ENCODE results near the gene ARHGEF33. TPM values are rescaled to one million over a fixed set of nuclear protein-coding genes. Genes with fewer than 3 reads are reported as not detected.

The ARHGEF33 gene
- total and polyA plus RNA-seq, 3 experiments from 2014 or later = 0.22 to 0.39 TPM; not detected in 1

DNA sequence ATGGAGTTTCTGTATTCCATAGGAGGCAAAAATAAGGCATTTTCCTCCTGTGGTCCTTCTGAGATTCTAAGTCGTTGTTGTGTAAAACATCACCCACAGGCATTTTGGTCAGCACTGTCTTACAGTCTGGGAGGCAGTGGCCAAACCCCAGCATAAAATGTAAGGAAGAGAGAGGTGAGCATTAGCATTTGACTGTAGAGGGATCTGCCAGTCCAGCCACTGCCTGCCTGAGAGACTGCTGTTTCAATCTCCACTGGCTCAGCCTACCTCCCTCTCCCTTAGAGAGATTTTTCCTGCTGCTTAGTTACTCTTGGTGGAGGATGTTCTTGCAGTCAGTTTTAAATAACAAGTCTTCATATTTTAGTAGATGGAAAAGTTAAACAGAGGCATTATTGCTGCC is 77.0 kb downstream of the ARHGEF33 start:
- Mint-ChIP-seq H3K4me3 (no peak overlapping the region), H3K9me3 (no peaks in the 10 kb centered on the region), H3K4me1 (no peaks in the 10 kb centered on the region), H3K27me3 (peaks cover 10% of the 10 kb centered on the region in 2 donors), H3K27ac (no peak overlapping the region), H3K36me3 (peaks cover 0 to 2% (median 0%) of the 10 kb centered on the region in 3 donors)
- H3K27me3 ChIP-seq (ENCODE audit: insufficient read depth, low read length, poor library complexity, severe bottlenecking) = peaks cover 4% of the 10 kb centered on the region
- POLR2A ChIA-PET = no interaction called here
- H3K4me1 ChIP-seq (ENCODE audit: insufficient read depth, low read length) = no peaks in the 10 kb centered on the region
- H3K27ac ChIP-seq (ENCODE audit: low read depth, low read length) = no peak overlapping the region
- H3K36me3 ChIP-seq (ENCODE audit: insufficient read depth, low read length) = no peaks in the 10 kb centered on the region
- DNase-seq = no peak
- CTCF ChIA-PET = no interaction called here
- no peaks in the 10 kb centered on the region for H3K9me3 ChIP-seq (ENCODE audit: low read length)
- no peak overlapping the region for H3K4me3 ChIP-seq (ENCODE audit: low read length)

GRCh38 chr2:38968021-38968420 is 78.3 kb downstream of the ARHGEF33 start:
- Mint-ChIP-seq H3K4me3 (no peak overlapping the region), H3K27me3 (peaks cover 4 to 10% of the 10 kb centered on the region in 2 donors), H3K9me3 (no peaks in the 10 kb centered on the region), H3K27ac (no peak overlapping the region), H3K36me3 (peaks cover 0 to 2% (median 0%) of the 10 kb centered on the region in 3 donors), H3K4me1 (no peaks in the 10 kb centered on the region)
- Histone ChIP-seq H3K4me1 (ENCODE audit: insufficient read depth, low read length) (no peaks in the 10 kb centered on the region), H3K4me3 (ENCODE audit: low read length) (no peak overlapping the region), H3K36me3 (ENCODE audit: insufficient read depth, low read length) (no peaks in the 10 kb centered on the region), H3K27ac (ENCODE audit: low read depth, low read length) (no peak overlapping the region), H3K27me3 (ENCODE audit: insufficient read depth, low read length, poor library complexity, severe bottlenecking) (no peaks in the 10 kb centered on the region), H3K9me3 (ENCODE audit: low read length) (no peaks in the 10 kb centered on the region)
- no peak for DNase-seq
- ChIA-PET POLR2A (no interaction called here), CTCF (no interaction called here)

GRCh38 chr2:38971377-38971776 is 81.7 kb downstream of the ARHGEF33 start:
- POLR2A ChIA-PET = no interaction called here
- H3K4me3 Mint-ChIP-seq = no peak overlapping the region

GRCh38 chr2:38973266-38973665 is 83.6 kb downstream of the ARHGEF33 start:
- H3K27me3 Mint-ChIP-seq = peaks cover 0 to 1% of the 10 kb centered on the region in 2 donors

More at GRCh38 chr2:38971377-38971776, 81.7 kb downstream of the ARHGEF33 start:
- H3K27me3 Mint-ChIP-seq = peaks cover under 1 to 6% of the 10 kb centered on the region in 2 donors
- CTCF ChIA-PET = interaction anchor here (0.9 kb wide), 1 partner anchor 258 kb away, joined by 3 read pairs; no protein-coding TSS in a partner anchor
- no peaks in the 10 kb centered on the region for H3K4me1 Mint-ChIP-seq
- no peak overlapping the region for H3K4me3 ChIP-seq (ENCODE audit: low read length)
- no peak for DNase-seq
- no peaks in the 10 kb centered on the region for H3K36me3 ChIP-seq (ENCODE audit: insufficient read depth, low read length)
- no peaks in the 10 kb centered on the region for H3K4me1 ChIP-seq (ENCODE audit: insufficient read depth, low read length)
- peak overlapping the region in 1 of 8 donors; percentile 6 for H3K27ac Mint-ChIP-seq
- H3K27ac ChIP-seq (ENCODE audit: low read depth, low read length) = no peak overlapping the region
- no peaks in the 10 kb centered on the region for H3K27me3 ChIP-seq (ENCODE audit: insufficient read depth, low read length, poor library complexity, severe bottlenecking)
- no peaks in the 10 kb centered on the region for H3K36me3 Mint-ChIP-seq
- H3K9me3 Mint-ChIP-seq = no peaks in the 10 kb centered on the region
- no peaks in the 10 kb centered on the region for H3K9me3 ChIP-seq (ENCODE audit: low read length)

DNA sequence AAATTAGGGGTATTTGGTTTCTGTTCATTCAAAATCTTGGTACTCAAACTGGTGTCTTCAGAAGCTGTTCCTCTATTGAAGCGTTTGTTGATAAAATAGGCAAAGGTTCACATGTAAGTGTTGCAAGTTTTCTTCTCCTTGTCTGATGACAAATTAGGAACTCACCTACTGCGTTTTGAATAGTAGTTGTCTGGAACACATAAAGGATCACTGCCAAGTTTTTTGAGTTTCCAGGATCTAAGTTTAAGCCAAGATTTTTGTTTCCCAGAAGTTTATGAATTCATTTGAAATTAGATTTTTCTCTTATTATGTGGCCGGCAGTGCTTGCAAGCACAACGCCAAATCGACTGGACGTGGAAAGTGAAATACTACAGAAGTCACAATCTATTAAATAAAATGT is 85.4 kb downstream of the ARHGEF33 start:
- no peak overlapping the region for H3K27ac ChIP-seq (ENCODE audit: low read depth, low read length)
- no peak for DNase-seq
- CTCF ChIA-PET = no interaction called here
- Mint-ChIP-seq H3K27me3 (no peaks in the 10 kb centered on the region), H3K36me3 (peaks cover 0 to 4% (median 0%) of the 10 kb centered on the region in 3 donors), H3K4me3 (no peak overlapping the region), H3K27ac (no peak overlapping the region), H3K4me1 (no peaks in the 10 kb centered on the region), H3K9me3 (no peaks in the 10 kb centered on the region)
- no peaks in the 10 kb centered on the region for H3K27me3 ChIP-seq (ENCODE audit: insufficient read depth, low read length, poor library complexity, severe bottlenecking)
- no peaks in the 10 kb centered on the region for H3K4me1 ChIP-seq (ENCODE audit: insufficient read depth, low read length)
- POLR2A ChIA-PET = no interaction called here
- no peak overlapping the region for H3K4me3 ChIP-seq (ENCODE audit: low read length)
- H3K36me3 ChIP-seq (ENCODE audit: insufficient read depth, low read length) = no peaks in the 10 kb centered on the region
- H3K9me3 ChIP-seq (ENCODE audit: low read length) = no peaks in the 10 kb centered on the region

More at GRCh38 chr2:38973266-38973665, 83.6 kb downstream of the ARHGEF33 start:
- POLR2A ChIA-PET = no interaction called here
- no peak overlapping the region for H3K27ac ChIP-seq (ENCODE audit: low read depth, low read length)
- H3K36me3 ChIP-seq (ENCODE audit: insufficient read depth, low read length) = no peaks in the 10 kb centered on the region
- H3K4me1 Mint-ChIP-seq = no peaks in the 10 kb centered on the region
- no peak overlapping the region for H3K27ac Mint-ChIP-seq
- CTCF ChIA-PET = no interaction called here
- H3K4me3 ChIP-seq (ENCODE audit: low read length) = no peak overlapping the region
- no peaks in the 10 kb centered on the region for H3K9me3 ChIP-seq (ENCODE audit: low read length)
- no peaks in the 10 kb centered on the region for H3K9me3 Mint-ChIP-seq
- H3K36me3 Mint-ChIP-seq = no peaks in the 10 kb centered on the region
- no peaks in the 10 kb centered on the region for H3K27me3 ChIP-seq (ENCODE audit: insufficient read depth, low read length, poor library complexity, severe bottlenecking)
- DNase-seq = no peak
- H3K4me3 Mint-ChIP-seq = no peak overlapping the region
- H3K4me1 ChIP-seq (ENCODE audit: insufficient read depth, low read length) = no peaks in the 10 kb centered on the region

- H3K27me3 ChIP-seq (ENCODE audit: insufficient read depth, low read length, poor library complexity, severe bottlenecking) = no peaks in the 10 kb centered on the region
- H3K36me3 ChIP-seq (ENCODE audit: insufficient read depth, low read length) = no peaks in the 10 kb centered on the region
- H3K36me3 Mint-ChIP-seq = peaks cover 0 to 4% (median 2%) of the 10 kb centered on the region in 3 donors
- H3K9me3 Mint-ChIP-seq = no peaks in the 10 kb centered on the region
- POLR2A ChIA-PET = no interaction called here
- H3K9me3 ChIP-seq (ENCODE audit: low read length) = no peaks in the 10 kb centered on the region
- H3K27me3 Mint-ChIP-seq = no peaks in the 10 kb centered on the region
- CTCF ChIA-PET = no interaction called here
- H3K4me1 Mint-ChIP-seq = no peaks in the 10 kb centered on the region
- H3K4me3 ChIP-seq (ENCODE audit: low read length) = no peak overlapping the region
- H3K4me1 ChIP-seq (ENCODE audit: insufficient read depth, low read length) = no peaks in the 10 kb centered on the region
- H3K27ac Mint-ChIP-seq = no peak overlapping the region
- no peak overlapping the region for H3K27ac ChIP-seq (ENCODE audit: low read depth, low read length)
- DNase-seq = no peak
- H3K4me3 Mint-ChIP-seq = no peak overlapping the region
These were observed 87.4 kb downstream of the ARHGEF33 start for GRCh38 chr2:38977047-38977446.

DNA sequence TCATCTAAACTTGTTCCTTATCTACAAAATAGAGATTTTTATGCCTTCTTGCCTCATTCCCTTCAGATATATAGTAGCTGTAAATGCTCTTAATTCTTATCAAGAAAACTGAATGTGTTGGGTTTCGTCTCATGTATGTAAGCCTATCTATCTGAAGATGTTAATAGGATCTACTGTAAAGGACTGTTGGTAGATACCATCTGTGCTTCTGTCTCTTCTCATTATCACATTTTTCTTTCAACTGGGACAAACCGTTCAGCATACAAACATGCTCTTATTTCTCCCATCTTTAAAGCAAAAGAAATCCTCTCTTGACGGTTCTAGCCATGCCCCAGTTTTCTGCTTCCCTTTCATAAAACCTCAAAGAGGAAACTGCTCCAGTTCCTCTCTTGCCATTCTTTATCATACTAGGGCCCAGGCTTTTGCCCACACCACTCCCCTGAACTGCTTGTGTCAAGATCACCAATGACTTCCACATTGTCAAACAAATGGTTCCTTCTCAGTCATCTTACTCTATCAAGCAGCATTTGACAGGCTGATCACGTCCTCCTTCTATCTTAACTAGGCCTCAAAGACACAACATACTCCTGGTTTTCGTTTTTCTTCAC is 88.7 kb downstream of the ARHGEF33 start:
- peaks cover 0 to 11% (median 4%) of the 10 kb centered on the region in 3 donors for H3K36me3 Mint-ChIP-seq
- ChIA-PET CTCF (no interaction called here), POLR2A (no interaction called here)
- Histone ChIP-seq H3K9me3 (ENCODE audit: low read length) (no peaks in the 10 kb centered on the region), H3K36me3 (ENCODE audit: insufficient read depth, low read length) (no peaks in the 10 kb centered on the region), H3K4me1 (ENCODE audit: insufficient read depth, low read length) (no peaks in the 10 kb centered on the region), H3K27ac (ENCODE audit: low read depth, low read length) (no peak overlapping the region), H3K4me3 (ENCODE audit: low read length) (no peak overlapping the region), H3K27me3 (ENCODE audit: insufficient read depth, low read length, poor library complexity, severe bottlenecking) (no peaks in the 10 kb centered on the region)
- H3K9me3 Mint-ChIP-seq = no peaks in the 10 kb centered on the region
- no peak for DNase-seq
- no peaks in the 10 kb centered on the region for H3K4me1 Mint-ChIP-seq
- no peaks in the 10 kb centered on the region for H3K27me3 Mint-ChIP-seq
- H3K4me3 Mint-ChIP-seq = no peak overlapping the region
- H3K27ac Mint-ChIP-seq = peak overlapping the region in 2 of 8 donors; percentile 47 to 79

GRCh38 chr2:38978908-38979307 is 89.2 kb downstream of the ARHGEF33 start:
- Histone ChIP-seq H3K4me3 (ENCODE audit: low read length) (no peak overlapping the region), H3K4me1 (ENCODE audit: insufficient read depth, low read length) (no peaks in the 10 kb centered on the region), H3K27ac (ENCODE audit: low read depth, low read length) (no peak overlapping the region), H3K9me3 (ENCODE audit: low read length) (no peaks in the 10 kb centered on the region), H3K36me3 (ENCODE audit: insufficient read depth, low read length) (no peaks in the 10 kb centered on the region), H3K27me3 (ENCODE audit: insufficient read depth, low read length, poor library complexity, severe bottlenecking) (no peaks in the 10 kb centered on the region)
- peaks cover 0 to 14% (median 6%) of the 10 kb centered on the region in 3 donors for H3K36me3 Mint-ChIP-seq
- no peak overlapping the region for H3K4me3 Mint-ChIP-seq
- CTCF ChIA-PET = no interaction called here
- no peaks in the 10 kb centered on the region for H3K27me3 Mint-ChIP-seq
- DNase-seq = no peak
- POLR2A ChIA-PET = no interaction called here
- no peaks in the 10 kb centered on the region for H3K4me1 Mint-ChIP-seq
- peak overlapping the region in 2 of 8 donors; percentile 30 to 43 for H3K27ac Mint-ChIP-seq
- H3K9me3 Mint-ChIP-seq = no peaks in the 10 kb centered on the region
